GM18526 (cell line): Measurements from ENCODE around the gene CCR5AS.

ENCODE experiments used
- POLR2A ChIP-seq: IDR thresholded peaks from 3 replicates; pipeline ENCODE4 v1.6.1; 2011; ENCODE audit not compliant: insufficient read length; ENCODE audit errors: extremely low read depth

CCR5AS gene

DNA sequence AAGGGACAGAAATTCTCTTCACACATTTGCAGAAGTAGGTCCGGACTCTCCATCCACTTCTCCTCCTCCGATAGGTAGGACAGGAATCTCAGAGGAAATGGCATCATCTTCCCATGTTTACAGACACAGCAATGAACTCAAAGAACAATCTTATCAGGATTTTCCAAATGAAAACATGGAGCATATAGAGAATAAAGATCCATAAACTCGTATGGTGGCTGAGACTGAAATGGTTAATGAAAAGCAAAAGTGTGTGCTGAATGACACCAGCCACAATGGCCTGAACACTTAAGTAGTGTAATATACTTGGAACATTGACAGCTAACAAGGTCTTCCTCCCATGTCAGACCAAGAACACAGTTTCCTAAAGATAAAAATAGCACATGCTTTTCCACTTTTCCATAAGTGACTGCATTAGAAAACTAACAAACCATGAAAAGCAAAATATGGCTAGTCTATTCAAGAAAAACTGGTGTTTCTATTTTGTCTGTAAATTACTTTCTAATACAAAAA is 6.0 kb upstream of the CCR5AS start:
- no peak for TF ChIP-seq POLR2A

DNA sequence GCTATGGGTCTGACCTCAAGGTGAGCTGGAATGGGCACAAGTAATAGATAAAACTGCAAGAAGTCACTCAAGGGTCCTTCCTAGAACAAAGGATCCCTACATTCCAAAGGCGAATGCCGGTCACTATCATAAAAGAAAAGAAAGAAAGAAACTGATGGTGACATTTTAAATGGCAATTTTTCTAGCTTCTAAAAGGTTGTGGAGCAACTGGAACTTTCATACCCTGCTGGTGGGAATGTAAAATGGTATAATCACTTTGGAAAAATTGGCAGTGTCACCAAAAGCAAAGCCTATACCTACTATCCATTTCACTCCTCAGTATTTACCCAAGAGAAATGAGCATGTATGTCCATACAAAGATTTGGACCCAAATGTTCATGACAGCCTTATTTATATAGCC is 4.4 kb upstream of the CCR5AS start:
- TF ChIP-seq POLR2A, result no peak

DNA sequence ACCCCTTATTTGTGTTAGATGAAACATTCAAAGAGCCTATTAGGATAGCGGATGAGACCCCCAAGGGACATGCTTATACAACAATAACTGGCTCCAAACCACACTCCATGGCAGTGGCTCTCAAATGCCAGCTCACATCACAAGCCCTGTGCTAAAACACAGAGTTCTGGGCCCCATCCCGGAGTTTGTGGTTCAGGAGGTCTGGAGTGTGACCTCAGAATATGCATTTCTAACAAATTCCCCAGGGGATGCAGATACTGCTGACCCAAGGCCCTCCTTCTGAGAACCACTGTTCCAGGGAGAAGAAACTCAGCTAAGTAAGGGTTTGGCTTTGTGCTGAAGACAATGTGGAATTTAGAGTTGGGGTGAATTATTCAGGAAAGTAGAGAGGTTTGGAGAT is 3.8 kb upstream of the CCR5AS start:
- TF ChIP-seq POLR2A, result no peak

DNA sequence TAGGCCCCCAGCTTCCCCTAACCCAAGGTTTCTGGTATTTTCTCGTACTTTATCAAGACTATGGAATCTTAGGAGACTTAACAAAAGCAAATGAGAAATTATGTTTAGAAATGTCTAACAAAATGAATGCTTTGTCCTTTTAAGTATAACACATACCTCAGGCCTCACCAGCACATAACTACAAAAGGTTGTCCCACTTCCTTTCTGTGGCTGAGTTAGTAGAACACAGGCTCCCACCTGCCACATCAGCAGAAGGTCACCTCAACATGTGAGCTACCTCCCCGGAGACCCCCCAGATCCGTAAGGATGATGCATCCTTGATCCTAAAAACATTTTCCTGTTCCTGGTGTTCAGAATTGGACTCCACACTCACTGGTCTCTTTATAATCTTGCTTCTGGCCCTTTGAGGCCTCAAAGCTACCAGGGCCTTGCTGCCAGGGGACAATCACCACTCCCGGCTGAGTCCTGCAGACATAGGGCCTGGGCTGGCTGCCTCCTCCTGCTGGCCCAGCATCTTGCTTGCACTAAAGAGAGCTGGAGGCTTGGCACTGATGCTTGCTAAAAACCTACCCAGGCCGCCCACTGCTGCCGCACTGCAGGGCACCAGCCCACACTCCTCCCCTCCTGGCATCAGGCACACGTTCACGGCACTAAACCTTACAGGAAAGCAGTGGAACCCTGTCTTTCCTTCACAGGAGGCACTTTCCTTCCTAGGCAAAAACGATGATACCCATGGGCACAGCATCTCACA is 3.0 kb upstream of the CCR5AS start:
- no peak for TF ChIP-seq POLR2A

- TF ChIP-seq POLR2A, result no peak
Observed at GRCh38 chr3:46408853-46409252, 2.0 kb upstream of the CCR5AS start.

- TF ChIP-seq POLR2A, result no peak
Observed at GRCh38 chr3:46407970-46408369, 1.1 kb upstream of the CCR5AS start.

- TF ChIP-seq POLR2A, result no peak
Observed at GRCh38 chr3:46406443-46406787, 451 bp downstream of the CCR5AS start.

GRCh38 chr3:46405301-46406019 is 1.4 kb downstream of the CCR5AS start:
- no peak for TF ChIP-seq POLR2A

DNA sequence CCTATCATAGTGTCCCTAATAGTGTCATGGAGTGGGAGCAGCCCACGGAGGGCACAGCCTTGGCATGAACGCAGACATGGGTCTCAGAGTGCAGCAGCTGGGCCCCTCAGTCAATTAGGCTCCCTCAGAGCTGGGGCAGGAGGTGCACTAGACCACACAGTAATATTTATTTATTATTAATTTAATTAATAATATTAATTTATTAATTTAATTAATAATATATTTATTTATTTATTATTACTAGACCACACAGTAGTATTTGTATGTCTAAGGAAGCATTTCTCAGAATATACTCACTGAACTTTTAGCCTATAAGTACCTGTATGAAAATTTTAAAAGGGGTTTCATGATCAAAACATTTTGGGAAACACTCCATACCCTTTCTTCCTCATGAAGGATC is 5.3 kb downstream of the CCR5AS start:
- TF ChIP-seq POLR2A, result no peak

- TF ChIP-seq POLR2A, result no peak
Observed at GRCh38 chr3:46400846-46401245, 6.0 kb downstream of the CCR5AS start.

DNA sequence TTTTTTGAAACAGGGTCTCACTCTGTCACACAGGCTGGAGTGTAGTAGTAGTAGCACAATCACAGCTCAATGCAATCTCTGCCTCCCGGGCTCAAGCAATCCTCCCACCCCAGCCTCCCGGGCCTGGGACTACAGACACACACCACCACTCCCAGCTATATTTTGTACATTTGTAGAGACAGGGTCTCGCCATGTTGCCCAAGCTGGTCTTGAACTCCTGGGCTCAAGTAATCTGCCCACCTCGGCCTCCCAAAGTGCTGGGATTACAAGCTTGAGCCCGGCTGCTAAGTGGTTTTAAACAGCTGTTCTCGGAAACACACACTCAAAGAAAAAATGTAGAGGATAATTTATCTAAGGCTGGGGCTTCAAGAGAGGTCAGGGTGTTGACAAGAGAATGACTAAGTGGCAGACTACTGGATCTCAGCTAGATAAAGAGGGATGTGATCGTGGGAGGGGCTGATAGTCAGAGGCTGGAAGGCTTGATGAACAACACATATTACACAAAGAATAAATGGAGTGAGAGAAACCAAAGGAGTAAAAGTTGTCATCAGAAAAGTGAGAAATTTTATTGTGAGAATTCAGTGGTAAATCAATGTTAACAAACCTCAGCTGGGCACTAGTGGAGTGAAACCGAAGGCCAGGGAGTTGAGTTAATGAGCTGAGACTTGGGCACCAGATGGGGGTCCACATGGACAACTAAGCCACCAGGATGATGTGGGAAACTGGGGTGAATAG is 6.7 kb downstream of the CCR5AS start:
- no peak for TF ChIP-seq POLR2A

- no peak for TF ChIP-seq POLR2A
Observed at GRCh38 chr3:46399557-46399956, 7.3 kb downstream of the CCR5AS start.

DNA sequence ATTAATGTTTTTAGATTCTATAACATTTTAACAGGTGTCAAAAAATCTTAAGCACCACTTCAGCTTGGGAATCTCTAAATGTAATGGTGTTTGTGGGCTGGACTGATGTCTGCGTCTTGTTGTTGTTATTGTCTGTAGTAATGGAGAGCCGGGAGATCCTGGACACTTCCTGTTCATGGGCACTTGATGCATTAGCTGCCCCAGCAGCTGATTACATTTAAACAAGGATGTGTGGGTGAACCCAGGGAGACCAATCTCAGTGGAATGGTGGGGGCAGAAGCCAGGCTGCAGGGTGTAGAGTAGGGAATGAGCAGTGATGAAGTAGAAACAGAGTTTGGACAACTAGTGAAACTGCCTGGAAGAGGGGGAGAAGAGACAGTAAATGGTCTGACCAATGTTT is 7.8 kb downstream of the CCR5AS start:
- TF ChIP-seq POLR2A, result no peak

DNA sequence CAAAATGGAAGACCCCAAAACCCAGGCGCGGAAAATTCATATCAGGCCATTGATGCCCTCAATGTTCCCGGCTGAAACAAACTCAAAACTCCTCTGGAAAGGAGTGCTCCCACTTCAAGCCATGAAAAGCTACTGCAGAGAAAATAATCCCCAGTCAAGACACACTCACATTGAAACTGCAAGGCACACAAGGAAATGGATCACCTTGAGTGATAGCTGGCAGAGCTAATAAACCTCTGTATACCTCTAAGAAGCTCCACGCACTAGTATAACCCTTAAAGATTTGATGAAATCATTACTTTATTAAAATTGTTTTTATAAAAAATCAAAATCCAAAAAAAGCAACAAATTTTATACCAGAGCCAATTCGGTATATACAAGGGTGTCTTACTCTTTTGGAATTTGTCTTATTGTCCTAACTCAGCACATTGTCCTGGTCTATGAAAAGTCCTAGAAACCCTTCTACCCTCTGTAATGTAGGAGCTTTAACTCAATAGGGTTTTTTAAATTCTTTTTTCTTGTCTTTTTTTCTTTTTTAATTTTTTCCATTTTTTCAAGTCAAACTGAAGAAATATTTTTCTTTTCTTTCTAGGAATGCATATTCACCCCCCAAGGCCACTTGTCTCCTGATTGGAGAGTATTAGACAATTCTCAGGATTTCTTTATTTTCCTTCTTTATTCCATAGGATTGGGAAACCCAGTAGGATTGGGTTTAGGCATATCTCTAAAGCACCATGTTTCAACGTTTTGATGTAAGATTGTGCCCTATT is 8.5 kb downstream of the CCR5AS start:
- TF ChIP-seq POLR2A, result no peak

GRCh38 chr3:46397111-46397510 is 9.8 kb downstream of the CCR5AS start:
- TF ChIP-seq POLR2A, result no peak

GRCh38 chr3:46395766-46396530 is 10.9 kb downstream of the CCR5AS start:
- no peak for TF ChIP-seq POLR2A
